Measurements from ENCODE around the gene RGL1.

Gene RGL1

DNA sequence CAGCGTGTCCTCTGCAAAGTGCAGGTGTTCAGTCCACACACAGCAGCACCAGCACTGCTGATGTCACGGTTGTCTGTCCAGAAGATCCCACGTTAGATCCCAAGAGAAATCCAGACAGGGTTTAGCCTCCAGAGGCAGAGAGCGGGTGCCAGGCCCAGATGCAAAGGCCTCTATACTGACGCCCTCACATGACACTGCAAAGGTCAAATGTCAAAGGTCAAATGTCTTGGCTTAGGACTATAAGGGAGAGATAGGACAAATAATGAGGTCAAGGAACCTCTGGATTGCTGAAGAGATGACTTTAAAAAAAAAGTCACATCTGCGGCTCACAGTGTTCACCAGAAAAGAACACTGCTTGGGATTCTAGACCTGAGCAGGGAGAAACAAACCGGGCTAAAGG is 131.1 kb downstream of the RGL1 start:
- DNase-seq (ENCODE audit: insufficient read length, low spot score) (no peak), FAIRE-seq (no peak)
- TF ChIP-seq, protein P1, sequence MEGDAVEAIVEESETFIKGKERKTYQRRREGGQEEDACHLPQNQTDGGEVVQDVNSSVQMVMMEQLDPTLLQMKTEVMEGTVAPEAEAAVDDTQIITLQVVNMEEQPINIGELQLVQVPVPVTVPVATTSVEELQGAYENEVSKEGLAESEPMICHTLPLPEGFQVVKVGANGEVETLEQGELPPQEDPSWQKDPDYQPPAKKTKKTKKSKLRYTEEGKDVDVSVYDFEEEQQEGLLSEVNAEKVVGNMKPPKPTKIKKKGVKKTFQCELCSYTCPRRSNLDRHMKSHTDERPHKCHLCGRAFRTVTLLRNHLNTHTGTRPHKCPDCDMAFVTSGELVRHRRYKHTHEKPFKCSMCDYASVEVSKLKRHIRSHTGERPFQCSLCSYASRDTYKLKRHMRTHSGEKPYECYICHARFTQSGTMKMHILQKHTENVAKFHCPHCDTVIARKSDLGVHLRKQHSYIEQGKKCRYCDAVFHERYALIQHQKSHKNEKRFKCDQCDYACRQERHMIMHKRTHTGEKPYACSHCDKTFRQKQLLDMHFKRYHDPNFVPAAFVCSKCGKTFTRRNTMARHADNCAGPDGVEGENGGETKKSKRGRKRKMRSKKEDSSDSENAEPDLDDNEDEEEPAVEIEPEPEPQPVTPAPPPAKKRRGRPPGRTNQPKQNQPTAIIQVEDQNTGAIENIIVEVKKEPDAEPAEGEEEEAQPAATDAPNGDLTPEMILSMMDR (IDR thresholded peaks at IDR 0.05; ENCODE audit: insufficient read depth, missing control alignments), result no peak

DNA sequence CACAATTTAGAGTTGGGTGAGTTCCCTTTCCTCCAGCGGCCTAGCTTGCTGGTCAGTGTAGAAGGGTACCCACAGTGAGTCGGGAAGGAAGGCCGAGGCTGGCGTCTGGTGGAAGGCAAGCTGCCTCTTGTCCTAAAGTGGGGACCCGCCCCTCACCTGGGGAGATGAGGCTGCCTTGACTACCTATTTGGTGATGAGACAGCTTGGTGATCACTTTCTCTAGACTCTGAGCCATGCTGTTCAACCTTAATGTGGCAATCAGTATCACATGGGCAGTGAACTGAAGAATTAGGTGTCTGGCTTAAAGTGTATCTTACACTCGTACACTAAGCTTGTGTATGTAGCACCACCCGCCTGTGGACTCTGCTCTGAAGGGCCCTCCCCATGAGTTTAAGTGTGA is 131.9 kb downstream of the RGL1 start:
- no peak for DNase-seq (ENCODE audit: insufficient read length, low spot score)
- FAIRE-seq, result no peak
- TF ChIP-seq, protein P1 (IDR thresholded peaks at IDR 0.05; ENCODE audit: insufficient read depth, missing control alignments), result no peak

DNA sequence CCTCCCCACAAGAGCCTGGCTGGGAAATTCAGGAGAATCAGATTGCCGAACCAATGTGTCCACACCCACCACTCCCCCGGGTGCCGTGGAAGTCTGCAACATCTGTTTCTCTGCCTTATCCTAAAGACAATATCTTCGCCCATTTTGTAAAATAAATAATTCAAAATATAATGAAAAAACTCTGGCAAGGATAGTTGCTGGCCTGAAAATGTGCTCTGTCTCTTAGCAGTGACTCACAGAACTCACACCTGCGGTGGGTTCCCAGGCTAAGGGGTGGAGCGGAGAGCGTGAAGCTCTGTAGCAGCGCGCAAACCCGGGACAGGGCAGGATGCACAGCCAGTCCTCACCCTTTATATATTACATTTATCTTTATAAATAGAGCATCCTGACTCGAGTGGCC is 132.7 kb downstream of the RGL1 start:
- no peak for DNase-seq (ENCODE audit: insufficient read length, low spot score)
- TF ChIP-seq, protein P1 (IDR thresholded peaks at IDR 0.05; ENCODE audit: insufficient read depth, missing control alignments), result no peak
- no peak for FAIRE-seq

DNA sequence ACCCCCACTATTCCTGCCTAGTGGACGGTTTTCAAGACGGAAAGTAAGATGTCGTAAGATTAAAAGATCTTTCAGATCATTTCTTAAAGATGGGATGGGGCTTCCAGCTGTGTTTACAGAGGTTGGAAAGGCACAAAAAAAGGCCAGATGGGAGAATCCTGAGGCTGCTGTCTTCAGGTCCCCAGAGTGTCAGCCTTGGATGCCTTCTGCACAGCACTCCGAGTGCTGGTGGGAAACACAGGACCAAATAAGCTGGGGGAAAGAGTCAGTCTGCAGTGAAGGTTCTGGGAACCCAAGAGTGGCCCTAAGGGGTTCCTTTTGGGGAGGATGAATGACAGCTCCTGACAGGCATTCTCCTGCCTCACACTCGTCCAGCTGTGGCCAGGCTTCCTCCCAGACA is 136.1 kb downstream of the RGL1 start:
- DNase-seq (ENCODE audit: insufficient read length, low spot score) (no peak), FAIRE-seq (no peak)
- TF ChIP-seq, protein P1 (IDR thresholded peaks at IDR 0.05; ENCODE audit: insufficient read depth, missing control alignments), result no peak

DNA sequence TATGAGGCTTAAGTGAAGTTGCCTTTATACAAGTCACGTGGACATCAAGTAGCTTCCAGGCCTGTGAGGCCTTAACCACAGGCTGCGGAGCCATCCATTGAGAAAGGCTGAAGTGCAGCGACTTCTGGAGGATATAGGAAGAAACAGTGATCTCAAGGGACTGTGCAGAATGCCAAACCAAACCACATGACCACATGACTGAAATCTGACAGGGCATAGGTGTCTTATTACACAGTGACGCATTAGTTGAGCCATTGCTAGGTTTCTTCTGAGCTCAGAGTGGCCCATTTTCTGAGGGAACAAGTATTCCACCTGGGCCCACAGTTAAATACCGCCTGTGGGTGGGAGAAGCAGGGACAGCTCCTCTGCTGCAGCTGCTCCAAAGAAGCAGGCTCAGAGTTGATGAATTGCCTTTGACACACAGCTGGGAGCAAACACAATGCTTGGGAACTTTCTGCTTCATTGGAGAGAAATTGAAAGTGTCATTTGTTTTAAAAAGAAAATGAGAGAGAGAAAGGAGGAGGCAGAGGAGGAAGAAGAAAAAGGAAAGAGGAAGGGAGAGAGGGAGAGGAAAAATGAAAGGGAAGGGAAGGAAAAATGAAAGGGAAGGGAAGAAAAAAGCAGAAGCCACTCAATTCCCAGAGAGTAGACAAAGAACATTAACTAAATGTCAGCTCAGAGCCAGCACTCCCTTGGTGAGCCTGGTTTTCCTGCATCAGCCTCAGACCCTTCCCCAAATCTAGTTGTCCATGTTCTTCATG is 138.2 kb downstream of the RGL1 start:
- FAIRE-seq (no peak), DNase-seq (ENCODE audit: insufficient read length, low spot score) (no peak)
- TF ChIP-seq, protein P1 (IDR thresholded peaks at IDR 0.05; ENCODE audit: insufficient read depth, missing control alignments), result no peak

DNA sequence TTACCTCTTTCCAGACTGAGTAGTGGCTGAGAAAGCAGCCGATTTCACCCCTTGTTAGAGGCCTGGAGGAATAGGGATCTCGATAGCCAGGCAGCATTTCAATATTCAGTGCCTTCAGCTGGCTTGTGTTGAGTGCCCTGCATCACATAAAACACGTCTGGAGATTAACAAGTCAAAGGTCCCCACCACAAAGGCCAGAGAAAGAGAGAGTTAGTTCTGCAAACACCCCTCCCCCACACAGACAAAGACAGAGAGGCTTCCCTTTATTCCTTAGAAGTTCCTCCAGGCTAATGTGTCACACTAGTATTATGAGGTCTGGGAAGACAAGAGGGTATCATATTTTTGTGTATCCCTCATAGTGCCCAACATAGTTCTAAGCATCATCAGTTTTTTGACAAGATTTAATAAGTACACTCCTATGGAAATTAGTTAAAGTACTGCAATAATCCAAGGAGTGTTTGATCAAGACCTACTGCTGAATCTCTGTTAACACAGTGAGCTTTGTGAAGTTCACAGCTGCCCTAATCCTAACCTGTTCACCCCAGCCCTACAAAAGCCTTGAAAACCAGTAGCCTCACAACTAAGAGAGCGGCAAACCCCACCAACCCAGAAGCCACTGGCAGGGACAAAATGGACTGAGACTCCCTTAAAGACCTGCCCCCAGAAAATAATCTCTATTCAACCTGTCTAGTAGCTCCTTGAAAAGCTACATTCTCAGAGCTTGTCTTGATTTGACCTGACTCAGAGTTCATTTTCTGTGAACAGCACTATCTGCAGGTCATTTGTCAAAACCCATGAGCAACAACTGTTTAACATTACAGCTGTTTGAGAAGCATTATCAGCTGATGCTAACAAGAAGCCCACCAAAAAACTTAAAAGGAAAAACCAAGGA is 140.8 kb downstream of the RGL1 start:
- TF ChIP-seq, protein P1 (IDR thresholded peaks at IDR 0.05; ENCODE audit: insufficient read depth, missing control alignments), result no peak
- no peak for DNase-seq (ENCODE audit: insufficient read length, low spot score)
- no peak for FAIRE-seq

DNA sequence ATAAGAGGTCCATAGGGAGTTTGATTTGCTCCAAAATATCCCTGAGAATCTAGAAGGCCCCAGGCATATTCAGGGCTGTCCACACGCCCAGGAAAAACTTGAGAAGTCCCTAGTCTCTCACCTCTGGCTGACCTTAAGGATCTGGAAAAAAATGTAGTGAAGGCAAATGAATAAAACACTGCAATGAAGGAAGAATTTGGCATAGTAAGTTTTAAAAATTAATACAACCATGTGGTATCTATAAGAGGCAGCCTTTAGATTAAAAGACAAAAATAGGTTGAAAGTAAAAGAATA is 141.3 kb downstream of the RGL1 start:
- TF ChIP-seq, protein P1 (IDR thresholded peaks at IDR 0.05; ENCODE audit: insufficient read depth, missing control alignments), result no peak
- no peak for DNase-seq (ENCODE audit: insufficient read length, low spot score)
- no peak for FAIRE-seq
